ENCODE measurements around the gene SLC13A4.

- TF ChIP-seq CTCF (conservative IDR thresholded peaks at IDR 0.05 in 1 of 2, IDR thresholded peaks at IDR 0.05 in 1 of 2; ENCODE audit: low read depth in 1 of 2, low read length in 2 of 2) = no peak
- no peak for TF ChIP-seq EZH2 (IDR thresholded peaks at IDR 0.05; ENCODE audit: low read length, missing control alignments)
These were observed 9.1 kb downstream of the SLC13A4 start for GRCh38 chr7:135718794-135719437.

Measured in fibroblast of lung (primary cell).